WTC11 (cell line): ENCODE data around the gene SH3PXD2A. TPM values are rescaled to one million over a fixed set of nuclear protein-coding genes. Genes with fewer than 3 reads are reported as not detected.

Source experiments
- AR ChIP-seq: fragments of 250-450 bp; sonication (Bioruptor Pico); IDR thresholded peaks from 2 replicates; pipeline ENCODE4 v1.9.0; 2021; ENCODE audit warnings: mild to moderate bottlenecking
- CREM ChIP-seq: sonication (generic); formaldehyde crosslinking; IDR thresholded peaks from 2 replicates; pipeline ENCODE4 v1.8.1; 2022; ENCODE audit warnings: mild to moderate bottlenecking, missing genetic modification reagents, moderate library complexity
- FOXP4 ChIP-seq: sonication (generic); formaldehyde crosslinking; IDR thresholded peaks from 2 replicates; pipeline ENCODE4 v1.8.0; 2022; ENCODE audit warnings: mild to moderate bottlenecking, missing genetic modification reagents
- NFE2L1 ChIP-seq: sonication (generic); formaldehyde crosslinking; IDR thresholded peaks from 2 replicates; pipeline ENCODE4 v1.8.1; 2023; ENCODE audit warnings: missing genetic modification reagents
- NFYB ChIP-seq: sonication (generic); formaldehyde crosslinking; conservative IDR thresholded peaks from 2 replicates; pipeline ENCODE4 v1.8.0; 2022; ENCODE audit warnings: low read depth, missing genetic modification reagents
- OVOL2 ChIP-seq: fragments of 250-450 bp; sonication (Bioruptor Pico); IDR thresholded peaks from 2 replicates; pipeline ENCODE4 v1.9.0; 2021; ENCODE audit warnings: mild to moderate bottlenecking, borderline replicate concordance
- SP1 ChIP-seq: sonication (generic); formaldehyde crosslinking; conservative IDR thresholded peaks from 2 replicates; pipeline ENCODE4 v1.8.1; 2022; ENCODE audit warnings: missing genetic modification reagents
- ZBTB21 ChIP-seq: sonication (generic); formaldehyde crosslinking; IDR thresholded peaks from 2 replicates; pipeline ENCODE4 v1.8.1; 2023; ENCODE audit warnings: mild to moderate bottlenecking, missing genetic modification reagents, borderline replicate concordance
- ZMAT4 ChIP-seq: fragments of 250-450 bp; sonication (Bioruptor Pico); IDR thresholded peaks from 2 replicates; pipeline ENCODE4 v1.9.0; 2021; ENCODE audit warnings: mild to moderate bottlenecking
- ZNF281 ChIP-seq: sonication (generic); formaldehyde crosslinking; IDR thresholded peaks from 2 replicates; pipeline ENCODE4 v1.8.0; 2023; ENCODE audit warnings: mild to moderate bottlenecking, missing genetic modification reagents
- ZNF416 ChIP-seq: fragments of 250-450 bp; sonication (Bioruptor Pico); IDR thresholded peaks from 2 replicates; pipeline ENCODE4 v1.9.0; 2021; ENCODE audit warnings: mild to moderate bottlenecking, inconsistent platforms
- total RNA-seq: library from RNA; stranded (reverse); gene quantifications from 3 replicates; pipeline ENCODE4 v1.2.3, GENCODE V29; 2021
- TF ChIP-seq, protein P1 (sequence below): sonication (generic); formaldehyde crosslinking; IDR thresholded peaks from 2 replicates; pipeline ENCODE4 v1.8.1; 2023; ENCODE audit warnings: mild to moderate bottlenecking, missing genetic modification reagents, borderline replicate concordance
- TF ChIP-seq, protein P2 (sequence below): fragments of 250-450 bp; sonication (Bioruptor Pico); IDR thresholded peaks from 2 replicates; pipeline ENCODE4 v1.9.0; 2021; ENCODE audit warnings: moderate library complexity, mild to moderate bottlenecking, inconsistent platforms, borderline replicate concordance
- TF ChIP-seq, protein P3 (sequence below): sonication (generic); formaldehyde crosslinking; IDR thresholded peaks from 2 replicates; pipeline ENCODE4 v1.8.1; 2023; ENCODE audit warnings: mild to moderate bottlenecking, missing genetic modification reagents, moderate library complexity
- TF ChIP-seq, protein P4 (sequence below): sonication (generic); formaldehyde crosslinking; IDR thresholded peaks from 2 replicates; pipeline ENCODE4 v1.8.1; 2023; ENCODE audit warnings: mild to moderate bottlenecking, missing genetic modification reagents, moderate library complexity

Gene SH3PXD2A
- total RNA-seq, 1 experiment from 2014 or later = 15.7 TPM

GRCh38 chr10:103696411-103697145, 158.8 kb downstream of the SH3PXD2A start (continued):
- TF ChIP-seq, protein P1, sequence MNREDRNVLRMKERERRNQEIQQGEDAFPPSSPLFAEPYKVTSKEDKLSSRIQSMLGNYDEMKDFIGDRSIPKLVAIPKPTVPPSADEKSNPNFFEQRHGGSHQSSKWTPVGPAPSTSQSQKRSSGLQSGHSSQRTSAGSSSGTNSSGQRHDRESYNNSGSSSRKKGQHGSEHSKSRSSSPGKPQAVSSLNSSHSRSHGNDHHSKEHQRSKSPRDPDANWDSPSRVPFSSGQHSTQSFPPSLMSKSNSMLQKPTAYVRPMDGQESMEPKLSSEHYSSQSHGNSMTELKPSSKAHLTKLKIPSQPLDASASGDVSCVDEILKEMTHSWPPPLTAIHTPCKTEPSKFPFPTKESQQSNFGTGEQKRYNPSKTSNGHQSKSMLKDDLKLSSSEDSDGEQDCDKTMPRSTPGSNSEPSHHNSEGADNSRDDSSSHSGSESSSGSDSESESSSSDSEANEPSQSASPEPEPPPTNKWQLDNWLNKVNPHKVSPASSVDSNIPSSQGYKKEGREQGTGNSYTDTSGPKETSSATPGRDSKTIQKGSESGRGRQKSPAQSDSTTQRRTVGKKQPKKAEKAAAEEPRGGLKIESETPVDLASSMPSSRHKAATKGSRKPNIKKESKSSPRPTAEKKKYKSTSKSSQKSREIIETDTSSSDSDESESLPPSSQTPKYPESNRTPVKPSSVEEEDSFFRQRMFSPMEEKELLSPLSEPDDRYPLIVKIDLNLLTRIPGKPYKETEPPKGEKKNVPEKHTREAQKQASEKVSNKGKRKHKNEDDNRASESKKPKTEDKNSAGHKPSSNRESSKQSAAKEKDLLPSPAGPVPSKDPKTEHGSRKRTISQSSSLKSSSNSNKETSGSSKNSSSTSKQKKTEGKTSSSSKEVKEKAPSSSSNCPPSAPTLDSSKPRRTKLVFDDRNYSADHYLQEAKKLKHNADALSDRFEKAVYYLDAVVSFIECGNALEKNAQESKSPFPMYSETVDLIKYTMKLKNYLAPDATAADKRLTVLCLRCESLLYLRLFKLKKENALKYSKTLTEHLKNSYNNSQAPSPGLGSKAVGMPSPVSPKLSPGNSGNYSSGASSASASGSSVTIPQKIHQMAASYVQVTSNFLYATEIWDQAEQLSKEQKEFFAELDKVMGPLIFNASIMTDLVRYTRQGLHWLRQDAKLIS (CRISPR knock-in tag) = no peak
- TF ChIP-seq NFYB (no peak), SP1 (CRISPR knock-in tag) (peak; percentile 38; the same call in 1 of the 2 replicates), CREM (no peak), OVOL2 (CRISPR knock-in tag) (no peak), FOXP4 (CRISPR knock-in tag) (no peak), NFE2L1 (CRISPR knock-in tag) (no peak), ZNF416 (CRISPR knock-in tag) (no peak), ZBTB21 (CRISPR knock-in tag) (0 out of 2 replicates have a peak, but pooled peaks have one; percentile 30), AR (CRISPR knock-in tag) (no peak), ZMAT4 (no peak), ZNF281 (CRISPR knock-in tag) (no peak)
- TF ChIP-seq, protein P2, sequence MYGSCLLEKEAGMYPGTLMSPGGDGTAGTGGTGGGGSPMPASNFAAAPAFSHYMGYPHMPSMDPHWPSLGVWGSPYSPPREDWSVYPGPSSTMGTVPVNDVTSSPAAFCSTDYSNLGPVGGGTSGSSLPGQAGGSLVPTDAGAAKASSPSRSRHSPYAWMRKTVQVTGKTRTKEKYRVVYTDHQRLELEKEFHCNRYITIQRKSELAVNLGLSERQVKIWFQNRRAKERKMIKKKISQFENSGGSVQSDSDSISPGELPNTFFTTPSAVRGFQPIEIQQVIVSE (CRISPR knock-in tag) = no peak
- TF ChIP-seq, protein P3, sequence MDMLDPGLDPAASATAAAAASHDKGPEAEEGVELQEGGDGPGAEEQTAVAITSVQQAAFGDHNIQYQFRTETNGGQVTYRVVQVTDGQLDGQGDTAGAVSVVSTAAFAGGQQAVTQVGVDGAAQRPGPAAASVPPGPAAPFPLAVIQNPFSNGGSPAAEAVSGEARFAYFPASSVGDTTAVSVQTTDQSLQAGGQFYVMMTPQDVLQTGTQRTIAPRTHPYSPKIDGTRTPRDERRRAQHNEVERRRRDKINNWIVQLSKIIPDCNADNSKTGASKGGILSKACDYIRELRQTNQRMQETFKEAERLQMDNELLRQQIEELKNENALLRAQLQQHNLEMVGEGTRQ (CRISPR knock-in tag) = no peak
- TF ChIP-seq, protein P4, sequence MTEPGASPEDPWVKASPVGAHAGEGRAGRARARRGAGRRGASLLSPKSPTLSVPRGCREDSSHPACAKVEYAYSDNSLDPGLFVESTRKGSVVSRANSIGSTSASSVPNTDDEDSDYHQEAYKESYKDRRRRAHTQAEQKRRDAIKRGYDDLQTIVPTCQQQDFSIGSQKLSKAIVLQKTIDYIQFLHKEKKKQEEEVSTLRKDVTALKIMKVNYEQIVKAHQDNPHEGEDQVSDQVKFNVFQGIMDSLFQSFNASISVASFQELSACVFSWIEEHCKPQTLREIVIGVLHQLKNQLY = no peak
